Measurements from ENCODE around the gene NOC2L.

DNA sequence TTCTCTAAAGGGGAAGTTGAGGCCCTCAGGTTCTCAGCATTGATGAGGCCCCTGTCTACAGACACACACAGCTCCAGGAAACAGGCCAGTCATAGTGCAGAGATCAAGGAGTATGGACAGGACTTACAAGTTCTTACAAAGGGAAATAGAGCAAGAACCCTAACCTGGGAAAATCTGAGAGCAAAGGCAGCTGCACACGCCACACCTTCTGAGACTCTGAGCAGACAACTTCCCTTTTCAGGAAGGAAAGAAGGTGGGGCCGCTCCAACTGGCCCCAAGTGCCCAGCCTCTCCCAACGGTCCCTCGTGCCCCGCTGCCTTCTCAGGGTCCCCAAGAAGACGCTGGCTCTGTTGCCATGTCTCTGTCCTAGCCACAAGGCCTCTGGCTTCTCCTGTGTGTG is 3.6 kb downstream of the NOC2L start:
- TF ChIP-seq POLR2AphosphoS5 (IDR thresholded peaks at IDR 0.05) (no peak), POLR2A (IDR thresholded peaks at IDR 0.05; ENCODE audit: low read depth) (no peak)

Measured in esophagus muscularis mucosa (tissue), 2 donors.